SK-N-SH (cell line): ENCODE measurements around the gene CPM. TPM values are rescaled to one million over a fixed set of nuclear protein-coding genes. Genes with fewer than 3 reads are reported as not detected.
A peak's percentile ranks its signal among the peaks of the same experiment; 100 is the strongest.
"Not testable (repeated sequence)": the region's sequence is repeated elsewhere in the genome, so short reads cannot be mapped to it uniquely, and the experiment has no call there.

Experiments used
- CTCF ChIA-PET: fragments of 300-600, 350-600 bp; formaldehyde crosslinking; extraction: SDS; loops from one replicate; lab custom pipeline; 2021; lab: Yijun Ruan, JAX
- POLR2A ChIA-PET: fragments of 350-600 bp; sonication (Branson Sonifier 250); formaldehyde crosslinking; extraction: SDS; loops from one replicate; lab custom pipeline; 2020; ENCODE audit warnings: antibody characterized with exemption, inconsistent platforms; lab: Yijun Ruan, JAX
- DNase-seq: peaks from one replicate; pipeline ENCODE4 v3.0.0; 2012
- H2AFZ ChIP-seq: fragments of 200-600 bp; sonication (generic); 2 replicates; pipeline ENCODE4 v1.8.1; 2016; ENCODE audit warnings: antibody characterized with exemption, mild to moderate bottlenecking, low read depth
- H3F3A ChIP-seq: fragments of 200-600 bp; sonication (generic); replicated peaks from 2 replicates; pipeline ENCODE3; 2016; ENCODE audit warnings: antibody characterized with exemption, mild to moderate bottlenecking; ENCODE audit not compliant: insufficient read depth
- H3K27ac ChIP-seq, 2 experiments: fragments of 200-500 bp in 1 of 2; fragments of 200-600 bp in 1 of 2; sonication (Bioruptor generic) in 1 of 2; sonication (generic), shearing (Covaris generic) in 1 of 2; 2 replicates each; pipeline versions ENCODE4 v1.5.1 to v1.6.1; 2014 to 2016; ENCODE audit warnings: low read depth in 2 of 2, inconsistent platforms in 1 of 2, low read length in 1 of 2, mild to moderate bottlenecking in 1 of 2, mixed read lengths in 1 of 2
- H3K27me3 ChIP-seq: fragments of 200-600 bp; sonication (generic), shearing (Covaris generic); 2 replicates; pipeline ENCODE4 v1.6.1; 2016; ENCODE audit warnings: mixed run types; ENCODE audit not compliant: insufficient read depth
- H3K36me3 ChIP-seq, 2 experiments: fragments of 200-500 bp in 1 of 2; fragments of 200-600 bp in 1 of 2; sonication (Bioruptor generic) in 1 of 2; sonication (generic) in 1 of 2; replicated peaks in 1 of 2; 2 replicates each; pipeline versions ENCODE3 to v1.5.1; 2014 to 2016; ENCODE audit warnings: low read length in 1 of 2, mild to moderate bottlenecking in 1 of 2; ENCODE audit not compliant: insufficient read depth in 2 of 2, control insufficient read depth in 1 of 2
- H3K4me1 ChIP-seq, 2 experiments: fragments of 200-500 bp in 1 of 2; fragments of 200-600 bp in 1 of 2; sonication (Bioruptor generic) in 1 of 2; sonication (generic), shearing (Covaris generic) in 1 of 2; 2 replicates each; pipeline versions ENCODE4 v1.5.1 to v1.6.1; 2014 to 2016; ENCODE audit warnings: low read depth in 1 of 2, low read length in 1 of 2, mixed run types in 1 of 2; ENCODE audit not compliant: insufficient read depth in 2 of 2, control insufficient read depth in 1 of 2
- H3K4me2 ChIP-seq: fragments of 200-600 bp; sonication (generic), shearing (Covaris generic); 2 replicates; pipeline ENCODE4 v1.6.1; 2017; ENCODE audit warnings: mixed run types
- H3K4me3 ChIP-seq, 2 experiments: fragments of 200-500 bp in 1 of 2; fragments of 200-600 bp in 1 of 2; sonication (Bioruptor generic) in 1 of 2; sonication (generic), shearing (Covaris generic) in 1 of 2; 2 replicates each; pipeline versions ENCODE4 v1.5.1 to v1.8.1; 2014 to 2016; ENCODE audit warnings: low read depth in 2 of 2, inconsistent platforms in 1 of 2, low read length in 1 of 2, mild to moderate bottlenecking in 1 of 2, mixed read lengths in 1 of 2, moderate library complexity in 1 of 2
- H3K79me2 ChIP-seq: fragments of 200-600 bp; sonication (generic); 2 replicates; pipeline ENCODE4 v1.8.1; 2017; ENCODE audit warnings: mild to moderate bottlenecking; ENCODE audit not compliant: insufficient read depth
- H3K9ac ChIP-seq: fragments of 200-600 bp; sonication (generic); 2 replicates; pipeline ENCODE4 v1.6.1; 2017; ENCODE audit warnings: mixed run types
- H3K9me2 ChIP-seq: fragments of 200-600 bp; sonication (generic); 2 replicates; pipeline ENCODE4 v1.6.1; 2017; ENCODE audit warnings: mixed run types
- H3K9me3 ChIP-seq: fragments of 200-600 bp; sonication (generic); 2 replicates; pipeline ENCODE4 v1.6.1; 2017; ENCODE audit warnings: mixed run types, mild to moderate bottlenecking, moderate library complexity
- H4K20me1 ChIP-seq: fragments of 200-600 bp; sonication (generic); 2 replicates; pipeline ENCODE4 v1.6.1; 2017; ENCODE audit warnings: mild to moderate bottlenecking, mixed run types; ENCODE audit not compliant: insufficient read depth
- ELF1 ChIP-seq: IDR thresholded peaks from 2 replicates; pipeline ENCODE4 v1.4.0; 2012
- FOXJ3 ChIP-seq: sonication (generic); formaldehyde crosslinking; IDR thresholded peaks from 2 replicates; pipeline ENCODE4 v1.5.1; 2020; ENCODE audit warnings: mild to moderate bottlenecking, missing genetic modification reagents
- POLR2AphosphoS5 ChIP-seq: IDR thresholded peaks from 2 replicates; pipeline ENCODE4 v1.6.1; 2012; ENCODE audit warnings: low read depth, low read length
- WGBS: methylation state at CpG from one replicate; pipeline ENCODE4 v1.1.6; 2017; ENCODE audit warnings: low lambda C conversion rate; 5-methylcytosine and 5-hydroxymethylcytosine counted together
- polyA plus RNA-seq, 3 experiments: library from polyadenylated mRNA; depleted of rRNA; stranded (reverse); fragments of >200 nt; gene quantifications; 2 replicates each; pipeline ENCODE4 v1.2.3, GENCODE V29; 2012

The CPM gene
- polyA plus RNA-seq, 1 of the 3 experiments (the other 2 are of a cell fraction) = 10.8 TPM

GRCh38 chr12:68812553-68813241 lies 120.3 kb downstream of the CPM start:
- Histone ChIP-seq H4K20me1 (peaks cover 82% of the 10 kb centered on the region), H3K9me2 (no peaks in the 10 kb centered on the region), H3K9ac (no peak overlapping the region), H2AFZ (no peak overlapping the region), H3K4me3 (peak overlapping the region; percentile 29 to 43; a peak in 3 of 4 replicates), H3K27me3 (no peaks in the 10 kb centered on the region), H3K27ac (no peak overlapping the region), H3K4me1 (peaks cover 2 to 7% of the 10 kb centered on the region in 2 experiments; a peak in 3 of 4 replicates), H3K4me2 (peak overlapping the region; percentile 76), H3K79me2 (peaks cover 95% of the 10 kb centered on the region), H3K36me3 (peaks cover 57 to 83% of the 10 kb centered on the region in 2 experiments), H3K9me3 (no peaks in the 10 kb centered on the region; the same call in 1 of the 2 replicates), H3F3A (peaks cover 57% of the 10 kb centered on the region)
- TF ChIP-seq POLR2AphosphoS5 = no peak
- TF ChIP-seq ELF1 = no peak
- no peak for TF ChIP-seq FOXJ3 (CRISPR knock-in tag)
- POLR2A ChIA-PET = no interaction called here
- WGBS = 67% methylated on average over 1 of the region's 1 CpG
- CTCF ChIA-PET = interaction anchor here (1.5 to 4.0 kb wide), 2 partner anchors 18 to 24 kb away, joined by 5 to 31 read pairs; no protein-coding TSS in a partner anchor
- no peak for DNase-seq

- CTCF ChIA-PET = interaction anchor here (4.0 kb wide), 1 partner anchor 19 kb away, joined by 31 read pairs; no protein-coding TSS in a partner anchor
- H3K9me3 ChIP-seq, H3K27ac ChIP-seq, H3K9ac ChIP-seq, H3K9me2 ChIP-seq, POLR2A ChIA-PET, H2AFZ ChIP-seq, DNase-seq, H3K4me1 ChIP-seq, H3K27me3 ChIP-seq: not testable (repeated sequence)
- H4K20me1 ChIP-seq = peaks cover 71% of the 10 kb centered on the region
- H3K4me3 ChIP-seq = peak overlapping the region; percentile 29 to 99; a peak in 3 of 4 replicates
- peaks cover 58% of the 10 kb centered on the region for H3F3A ChIP-seq
- peak overlapping the region; percentile 94 for H3K4me2 ChIP-seq
- WGBS = 95% methylated on average over 6 of the region's 6 CpGs
- peaks cover 85% of the 10 kb centered on the region for H3K79me2 ChIP-seq
- H3K36me3 ChIP-seq = peaks cover 50 to 73% of the 10 kb centered on the region in 2 experiments
Observed at GRCh38 chr12:68811573-68811972, 121.4 kb downstream of the CPM start.

GRCh38 chr12:68810027-68810389 lies 123.0 kb downstream of the CPM start:
- H3K4me3 ChIP-seq = peak overlapping the region; percentile 82 to 99; a peak in 3 of 4 replicates
- POLR2A ChIA-PET, H3K4me1 ChIP-seq, H3K9me3 ChIP-seq, CTCF ChIA-PET, DNase-seq, H3K27me3 ChIP-seq, H3K9me2 ChIP-seq, H3K9ac ChIP-seq, H2AFZ ChIP-seq: not testable (repeated sequence)
- 93% methylated on average over 13 of the region's 13 CpGs for WGBS
- H3K79me2 ChIP-seq = peaks cover 70% of the 10 kb centered on the region
- peaks cover 40 to 57% of the 10 kb centered on the region in 2 experiments for H3K36me3 ChIP-seq
- peaks cover 47% of the 10 kb centered on the region for H3F3A ChIP-seq
- peak overlapping the region in 1 of 2 experiments; percentile 96; a peak in 1 of 4 replicates for H3K27ac ChIP-seq
- H3K4me2 ChIP-seq = peak overlapping the region; percentile 94
- peaks cover 55% of the 10 kb centered on the region for H4K20me1 ChIP-seq
